HG03442 (cell line): ENCODE data around the gene ZSCAN18.

Source experiments
- ATAC-seq: cut with Tn5 transposase; IDR thresholded peaks from one replicate; pipeline ENCODE4 v1.9.1; 2021; ENCODE audit warnings: mild to moderate bottlenecking, moderate library complexity; ENCODE audit not compliant: unreplicated experiment

ZSCAN18 gene

GRCh38 chr19:58088521-58089052 lies 9.4 kb downstream of the ZSCAN18 start:
- no peak for ATAC-seq

GRCh38 chr19:58086825-58087710 lies 11.0 kb downstream of the ZSCAN18 start:
- ATAC-seq, result no peak

- ATAC-seq, result no peak
These were observed 12.6 kb downstream of the ZSCAN18 start for GRCh38 chr19:58085348-58085875.

GRCh38 chr19:58084596-58085347 lies 13.3 kb downstream of the ZSCAN18 start:
- ATAC-seq, result no peak

GRCh38 chr19:58083021-58083420 lies 15.0 kb downstream of the ZSCAN18 start:
- ATAC-seq, result no peak

GRCh38 chr19:58079792-58080191 lies 18.2 kb downstream of the ZSCAN18 start:
- ATAC-seq, result no peak

- ATAC-seq, result no peak
These were observed 30.7 kb downstream of the ZSCAN18 start for GRCh38 chr19:58067240-58067912.

GRCh38 chr19:58063712-58064111 lies 34.3 kb downstream of the ZSCAN18 start:
- no peak for ATAC-seq

GRCh38 chr19:58060231-58060630 lies 37.8 kb downstream of the ZSCAN18 start:
- ATAC-seq, result no peak

GRCh38 chr19:58059671-58060078 lies 38.4 kb downstream of the ZSCAN18 start:
- no peak for ATAC-seq

- no peak for ATAC-seq
These were observed 38.9 kb downstream of the ZSCAN18 start, which contains the start of gene ZNF135 for GRCh38 chr19:58059003-58059670. TSS of gene ZNF135 (plus strand) at chr19:58059282. CDS start at chr19:58060003, 721 bp downstream.

- no peak for ATAC-seq
These were observed 39.6 kb downstream of the ZSCAN18 start for GRCh38 chr19:58058467-58058866.

GRCh38 chr19:58056861-58057260 lies 41.2 kb downstream of the ZSCAN18 start:
- ATAC-seq, result no peak

GRCh38 chr19:58056261-58056660 lies 41.8 kb downstream of the ZSCAN18 start:
- no peak for ATAC-seq

GRCh38 chr19:58054901-58055874 lies 42.8 kb downstream of the ZSCAN18 start:
- no peak for ATAC-seq

- ATAC-seq, result no peak
These were observed 44.4 kb downstream of the ZSCAN18 start for GRCh38 chr19:58053480-58054156.

- ATAC-seq, result no peak
These were observed 45.8 kb downstream of the ZSCAN18 start for GRCh38 chr19:58052256-58052655.

- no peak for ATAC-seq
These were observed 50.4 kb downstream of the ZSCAN18 start for GRCh38 chr19:58047672-58048071.

- ATAC-seq, result no peak
These were observed 51.2 kb downstream of the ZSCAN18 start for GRCh38 chr19:58046856-58047255.
